Thoracic aorta (tissue), 2 donors: ENCODE data around the gene PTPN2. TPM values are rescaled to one million over a fixed set of nuclear protein-coding genes. Genes with fewer than 3 reads are reported as not detected.

ENCODE experiments used
- ATAC-seq: fragments of 150-250 bp; one replicate; pipeline ENCODE4 v1.8.0; 2017; ENCODE audit warnings: low read depth; ENCODE audit not compliant: insufficient number of reproducible peaks, low FRiP score
- DNase-seq: peaks from one replicate; pipeline ENCODE4 v3.0.0-alpha.2; 2020; ENCODE audit warnings: low spot score
- H3K27ac ChIP-seq, 2 donors: fragments of 200-600 bp; sonication (generic); 1 replicate in 1 of 2; 2 replicates in 1 of 2; pipeline ENCODE4 v1.5.1; 2016; ENCODE audit warnings: mild to moderate bottlenecking in 2 of 2, moderate library complexity in 2 of 2
- H3K27me3 ChIP-seq: fragments of 200-600 bp; sonication (generic); replicated peaks from 2 replicates; pipeline ENCODE4 v1.6.0; 2016; ENCODE audit warnings: mild to moderate bottlenecking; ENCODE audit not compliant: insufficient read depth
- H3K36me3 ChIP-seq: fragments of 200-600 bp; sonication (generic); one replicate; pipeline ENCODE4 v1.5.1; 2016
- H3K4me1 ChIP-seq, 2 donors: fragments of 200-600 bp; sonication (generic); 1 replicate in 1 of 2; 2 replicates in 1 of 2; pipeline versions ENCODE4 v1.5.1 to v1.6.0; 2016; ENCODE audit warnings: low read depth in 2 of 2, mild to moderate bottlenecking in 1 of 2; ENCODE audit not compliant: control insufficient read depth in 1 of 2
- H3K4me3 ChIP-seq: fragments of 200-600 bp; sonication (generic); 2 replicates; pipeline ENCODE4 v1.5.1; 2016; ENCODE audit warnings: mild to moderate bottlenecking
- H3K9me3 ChIP-seq: fragments of 200-600 bp; sonication (generic); 2 replicates; pipeline ENCODE4 v1.5.1; 2016
- total RNA-seq, 2 donors: library from RNA; depleted of rRNA; stranded (reverse); fragments of >200 nt; gene quantifications; one replicate each; pipeline versions ENCODE4 v1.1.0 to v1.2.3, GENCODE V29; 2016
- TF ChIP-seq, protein P1 (sequence below): fragments of 200-600 bp; sonication (generic); IDR thresholded peaks from one replicate; pipeline ENCODE4 v1.5.1; 2019; ENCODE audit warnings: antibody characterized with exemption

Gene PTPN2
- total RNA-seq, 2 donors from 2014 or later: 29.4 to 62.8 TPM

DNA sequence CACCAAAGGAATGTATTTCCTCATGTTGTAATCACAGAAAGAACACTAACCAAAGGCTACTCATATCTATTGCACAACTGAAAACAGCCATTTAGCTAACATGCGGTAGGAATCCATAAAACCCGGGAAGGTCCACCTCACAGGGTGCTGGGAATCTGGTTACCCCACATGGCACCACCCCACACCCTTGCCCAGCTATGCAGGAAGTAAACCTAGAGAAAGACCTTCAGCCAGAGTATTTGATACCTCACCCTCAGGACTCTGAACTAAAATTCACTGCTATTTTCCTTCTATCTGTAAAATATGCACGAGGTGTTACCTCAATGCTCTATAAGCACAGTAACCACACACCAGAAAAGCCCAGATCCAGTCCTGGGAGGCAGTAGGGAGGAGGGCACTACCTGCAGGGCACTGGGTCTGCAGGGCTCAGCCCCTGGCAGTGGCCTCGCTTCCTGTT is 45.8 kb downstream of the PTPN2 start:
- Histone ChIP-seq H3K27ac (peak overlapping the region; percentile 57 to 63), H3K9me3 (no peaks in the 10 kb centered on the region), H3K4me1 (peaks cover 14 to 18% of the 10 kb centered on the region in 2 donors), H3K36me3 (no peaks in the 10 kb centered on the region), H3K4me3 (peak overlapping the region; percentile 44), H3K27me3 (no peaks in the 10 kb centered on the region)
- no peak for DNase-seq
- ATAC-seq: peak; percentile 74
- TF ChIP-seq, protein P1, sequence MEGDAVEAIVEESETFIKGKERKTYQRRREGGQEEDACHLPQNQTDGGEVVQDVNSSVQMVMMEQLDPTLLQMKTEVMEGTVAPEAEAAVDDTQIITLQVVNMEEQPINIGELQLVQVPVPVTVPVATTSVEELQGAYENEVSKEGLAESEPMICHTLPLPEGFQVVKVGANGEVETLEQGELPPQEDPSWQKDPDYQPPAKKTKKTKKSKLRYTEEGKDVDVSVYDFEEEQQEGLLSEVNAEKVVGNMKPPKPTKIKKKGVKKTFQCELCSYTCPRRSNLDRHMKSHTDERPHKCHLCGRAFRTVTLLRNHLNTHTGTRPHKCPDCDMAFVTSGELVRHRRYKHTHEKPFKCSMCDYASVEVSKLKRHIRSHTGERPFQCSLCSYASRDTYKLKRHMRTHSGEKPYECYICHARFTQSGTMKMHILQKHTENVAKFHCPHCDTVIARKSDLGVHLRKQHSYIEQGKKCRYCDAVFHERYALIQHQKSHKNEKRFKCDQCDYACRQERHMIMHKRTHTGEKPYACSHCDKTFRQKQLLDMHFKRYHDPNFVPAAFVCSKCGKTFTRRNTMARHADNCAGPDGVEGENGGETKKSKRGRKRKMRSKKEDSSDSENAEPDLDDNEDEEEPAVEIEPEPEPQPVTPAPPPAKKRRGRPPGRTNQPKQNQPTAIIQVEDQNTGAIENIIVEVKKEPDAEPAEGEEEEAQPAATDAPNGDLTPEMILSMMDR: no peak

DNA sequence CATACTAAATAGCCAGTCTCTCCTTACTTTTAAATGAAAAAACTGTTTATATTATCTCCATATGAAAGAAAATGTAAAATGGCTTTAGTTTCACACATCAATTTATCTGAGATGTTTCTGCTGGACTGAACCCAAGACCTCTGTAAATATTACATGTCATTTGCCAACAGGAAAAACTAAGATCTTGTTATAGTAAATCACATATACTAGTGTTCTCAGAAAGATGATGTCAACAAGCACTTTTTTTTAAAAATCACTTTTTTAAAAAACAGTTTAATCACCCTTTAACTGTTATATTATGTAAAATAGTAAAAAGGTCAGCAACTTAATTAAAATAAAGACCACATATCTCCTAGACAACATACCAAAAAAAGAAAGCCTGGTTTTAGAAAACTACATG is 46.3 kb downstream of the PTPN2 start:
- H3K9me3 ChIP-seq: no peaks in the 10 kb centered on the region
- ATAC-seq: no peak
- TF ChIP-seq, protein P1: no peak
- no peak for DNase-seq
- H3K27me3 ChIP-seq: no peaks in the 10 kb centered on the region
- H3K36me3 ChIP-seq: no peaks in the 10 kb centered on the region
- peak overlapping the region; percentile 44 for H3K4me3 ChIP-seq
- H3K4me1 ChIP-seq: peaks cover 14 to 18% of the 10 kb centered on the region in 2 donors
- H3K27ac ChIP-seq: peak overlapping the region; percentile 6 to 57

- ATAC-seq (no peak), DNase-seq (no peak)
- TF ChIP-seq, protein P1: no peak
- Histone ChIP-seq H3K4me1 (peaks cover 14 to 18% of the 10 kb centered on the region in 2 donors), H3K27me3 (no peaks in the 10 kb centered on the region), H3K9me3 (no peaks in the 10 kb centered on the region), H3K4me3 (no peak overlapping the region), H3K36me3 (no peaks in the 10 kb centered on the region), H3K27ac (no peak overlapping the region)
Observed at GRCh38 chr18:12836551-12836950, 47.5 kb downstream of the PTPN2 start.

GRCh38 chr18:12828116-12829051 is 55.7 kb downstream of the PTPN2 start:
- H3K9me3 ChIP-seq: peaks cover 10% of the 10 kb centered on the region
- ATAC-seq (no peak), DNase-seq (no peak)
- no peaks in the 10 kb centered on the region for H3K4me1 ChIP-seq
- H3K36me3 ChIP-seq: peaks cover 6% of the 10 kb centered on the region
- H3K4me3 ChIP-seq: no peak overlapping the region
- H3K27me3 ChIP-seq: no peaks in the 10 kb centered on the region
- TF ChIP-seq, protein P1: no peak
- H3K27ac ChIP-seq: no peak overlapping the region

DNA sequence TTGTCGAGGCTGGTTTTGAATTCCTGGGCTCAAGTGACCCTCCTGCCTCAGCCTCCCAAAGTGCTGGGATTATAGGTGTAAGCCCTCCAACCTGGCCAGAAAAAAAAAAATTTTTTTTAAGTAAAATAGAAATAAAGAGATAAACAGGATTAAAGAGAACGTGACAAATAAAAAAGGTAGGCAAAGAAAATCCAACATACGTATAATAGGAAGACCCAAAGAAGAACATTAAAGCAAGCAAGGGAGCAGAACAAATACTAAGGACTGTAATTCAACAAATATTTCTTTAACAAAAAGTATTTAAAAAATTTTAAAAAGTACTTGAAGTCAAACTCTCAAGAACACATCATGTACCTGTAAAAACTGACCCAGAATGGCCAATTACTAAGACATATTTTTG is 56.4 kb downstream of the PTPN2 start:
- TF ChIP-seq, protein P1: no peak

More for the DNA sequence above, 56.4 kb downstream of the PTPN2 start:
- H3K9me3 ChIP-seq: peaks cover 10% of the 10 kb centered on the region
- no peak for DNase-seq
- no peak overlapping the region for H3K4me3 ChIP-seq
- H3K27ac ChIP-seq: no peak overlapping the region
- no peaks in the 10 kb centered on the region for H3K27me3 ChIP-seq
- ATAC-seq: no peak
- no peaks in the 10 kb centered on the region for H3K4me1 ChIP-seq
- H3K36me3 ChIP-seq: peaks cover 6% of the 10 kb centered on the region
